HEK293 (cell line): ENCODE results near the gene STYXL1.

Source experiments
- GFI1B ChIP-seq: fragments of 450-650 bp; formaldehyde crosslinking; IDR thresholded peaks from 2 replicates; pipeline ENCODE4 v1.5.1; 2016; ENCODE audit warnings: missing biosample characterization, missing genetic modification characterization
- SALL2 ChIP-seq: fragments of 450-650 bp; formaldehyde crosslinking; IDR thresholded peaks from 2 replicates; pipeline ENCODE4 v1.5.0; 2017; ENCODE audit warnings: missing biosample characterization, mild to moderate bottlenecking, missing genetic modification characterization, borderline replicate concordance
- SCRT1 ChIP-seq: fragments of 450-650 bp; formaldehyde crosslinking; IDR thresholded peaks from 2 replicates; pipeline ENCODE4 v1.5.1; 2016; ENCODE audit warnings: missing biosample characterization, missing genetic modification characterization, borderline replicate concordance
- SP2 ChIP-seq: fragments of 450-650 bp; formaldehyde crosslinking; IDR thresholded peaks from 2 replicates; pipeline ENCODE4 v1.5.1; 2016; ENCODE audit warnings: missing biosample characterization, missing genetic modification characterization
- ZEB2 ChIP-seq: fragments of 450-650 bp; formaldehyde crosslinking; IDR thresholded peaks from 2 replicates; pipeline ENCODE4 v1.5.1; 2016; ENCODE audit warnings: missing biosample characterization, missing genetic modification characterization
- ZFHX2 ChIP-seq: fragments of 450-650 bp; formaldehyde crosslinking; conservative IDR thresholded peaks from 2 replicates; pipeline ENCODE4 v1.5.1; 2016; ENCODE audit warnings: missing biosample characterization, missing genetic modification characterization
- ZNF132 ChIP-seq: fragments of 450-650 bp; formaldehyde crosslinking; IDR thresholded peaks from 2 replicates; pipeline ENCODE4 v1.5.1; 2017; ENCODE audit warnings: missing biosample characterization, missing genetic modification characterization, borderline replicate concordance
- ZNF174 ChIP-seq: fragments of 450-650 bp; formaldehyde crosslinking; IDR thresholded peaks from 2 replicates; pipeline ENCODE4 v1.5.0; 2017; ENCODE audit warnings: missing biosample characterization, mild to moderate bottlenecking, missing genetic modification characterization
- ZNF211 ChIP-seq: fragments of 450-650 bp; formaldehyde crosslinking; IDR thresholded peaks from 2 replicates; pipeline ENCODE4 v1.5.1; 2016; ENCODE audit warnings: low read depth, missing biosample characterization, missing genetic modification characterization
- ZNF561 ChIP-seq: fragments of 450-650 bp; IDR thresholded peaks from 2 replicates; pipeline ENCODE4 v1.5.1; 2018; ENCODE audit warnings: missing biosample characterization, missing genetic modification characterization, borderline replicate concordance
- ZNF596 ChIP-seq: fragments of 450-650 bp; IDR thresholded peaks from 2 replicates; pipeline ENCODE4 v1.5.0; 2018; ENCODE audit warnings: missing biosample characterization, mild to moderate bottlenecking, missing genetic modification characterization, moderate library complexity
- ZNF610 ChIP-seq: fragments of 450-650 bp; formaldehyde crosslinking; IDR thresholded peaks from 2 replicates; pipeline ENCODE4 v1.5.1; 2016; ENCODE audit warnings: missing biosample characterization, missing genetic modification characterization, borderline replicate concordance
- ZNF629 ChIP-seq: fragments of 450-650 bp; formaldehyde crosslinking; IDR thresholded peaks from 2 replicates; pipeline ENCODE4 v1.5.1; 2017; ENCODE audit warnings: missing biosample characterization, missing genetic modification characterization
- ZNF701 ChIP-seq: fragments of 450-650 bp; formaldehyde crosslinking; IDR thresholded peaks from 2 replicates; pipeline ENCODE4 v1.5.1; 2016; ENCODE audit warnings: missing biosample characterization, missing genetic modification characterization
- ZNF791 ChIP-seq: fragments of 450-650 bp; formaldehyde crosslinking; IDR thresholded peaks from 2 replicates; pipeline ENCODE4 v1.5.1; 2016; ENCODE audit warnings: missing biosample characterization, missing genetic modification characterization
- ZSCAN16 ChIP-seq: fragments of 450-650 bp; formaldehyde crosslinking; IDR thresholded peaks from 2 replicates; pipeline ENCODE4 v1.5.1; 2016; ENCODE audit warnings: missing biosample characterization, missing genetic modification characterization
- ZSCAN30 ChIP-seq: fragments of 450-650 bp; IDR thresholded peaks from 2 replicates; pipeline ENCODE4 v1.5.1; 2018; ENCODE audit warnings: missing biosample characterization, mild to moderate bottlenecking, missing genetic modification characterization, moderate library complexity
- TF ChIP-seq, protein P1 (sequence below): fragments of 450-650 bp; formaldehyde crosslinking; IDR thresholded peaks from 2 replicates; pipeline ENCODE4 v1.5.0; 2017; ENCODE audit warnings: missing biosample characterization, missing genetic modification characterization, borderline replicate concordance
- TF ChIP-seq, protein P2 (sequence below): fragments of 450-650 bp; formaldehyde crosslinking; IDR thresholded peaks from 2 replicates; pipeline ENCODE4; 2016; ENCODE audit warnings: missing biosample characterization, missing genetic modification characterization
- TF ChIP-seq, protein P3 (sequence below): fragments of 450-650 bp; formaldehyde crosslinking; IDR thresholded peaks from 2 replicates; pipeline ENCODE4 v1.5.1; 2016; ENCODE audit warnings: missing biosample characterization, missing genetic modification characterization
- TF ChIP-seq, protein P4 (sequence below): fragments of 450-650 bp; formaldehyde crosslinking; IDR thresholded peaks from 2 replicates; pipeline ENCODE4 v1.5.1; 2016; ENCODE audit warnings: missing biosample characterization, missing genetic modification characterization
- TF ChIP-seq, protein P5 (sequence below): sonication (generic); formaldehyde crosslinking; IDR thresholded peaks from 2 replicates; pipeline ENCODE4 v1.8.1; 2022; ENCODE audit warnings: mild to moderate bottlenecking, moderate library complexity, missing genetic modification reagents
- TF ChIP-seq, protein P6 (sequence below): fragments of 450-650 bp; formaldehyde crosslinking; IDR thresholded peaks from 2 replicates; pipeline ENCODE4 v1.5.1; 2016; ENCODE audit warnings: missing biosample characterization, missing genetic modification characterization, low read depth
- TF ChIP-seq, protein P7 (sequence below): fragments of 450-650 bp; formaldehyde crosslinking; IDR thresholded peaks from 2 replicates; pipeline ENCODE4 v1.5.1; 2016; ENCODE audit warnings: missing biosample characterization, missing genetic modification characterization
- TF ChIP-seq, protein P8 (sequence below): fragments of 450-650 bp; formaldehyde crosslinking; IDR thresholded peaks from 2 replicates; pipeline ENCODE4 v1.5.1; 2017; ENCODE audit warnings: missing biosample characterization, missing genetic modification characterization

STYXL1 gene

DNA sequence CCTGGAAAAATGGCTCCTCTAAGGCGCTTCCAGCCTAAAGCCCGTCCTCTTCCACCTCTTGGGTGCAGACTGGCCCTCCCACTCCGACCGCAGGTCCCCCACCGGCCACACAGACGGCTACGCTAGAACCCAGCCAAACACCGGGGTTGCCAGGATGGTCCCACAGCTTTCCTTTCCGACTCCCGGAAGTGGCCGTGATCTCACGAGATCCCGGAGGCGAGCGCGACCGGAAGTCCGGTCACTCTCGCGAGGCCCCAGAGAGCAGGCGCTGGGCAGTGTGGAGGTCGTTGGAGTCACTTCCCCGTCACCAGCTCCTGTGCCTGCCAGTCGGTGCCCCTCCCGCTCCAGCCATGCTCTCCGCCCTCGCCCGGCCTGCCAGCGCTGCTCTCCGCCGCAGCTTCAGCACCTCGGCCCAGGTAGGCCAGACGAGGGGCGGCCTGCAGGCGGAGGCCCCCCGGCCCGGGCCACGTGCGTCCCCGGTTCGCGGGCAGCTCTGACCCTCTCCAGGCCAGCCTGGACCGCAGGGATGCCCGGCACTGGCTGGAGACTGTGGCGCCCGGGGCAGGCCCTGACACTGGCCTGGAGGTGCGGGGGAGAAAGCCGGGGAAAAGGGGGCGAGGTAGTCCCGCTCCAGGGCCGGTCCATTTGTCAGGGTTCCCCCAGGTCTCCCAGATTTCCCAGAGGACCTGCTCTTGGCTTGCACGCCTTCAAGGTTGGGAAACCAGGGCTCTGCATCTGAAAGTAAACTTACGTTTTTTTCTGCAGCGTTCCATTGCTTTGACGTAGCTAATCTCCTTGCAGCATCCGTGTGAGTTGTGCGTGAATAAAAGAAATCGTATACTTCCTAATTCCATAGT, at the start of gene STYXL1, which contains the start of gene MDH2 (continued):
- TF ChIP-seq, protein P1, sequence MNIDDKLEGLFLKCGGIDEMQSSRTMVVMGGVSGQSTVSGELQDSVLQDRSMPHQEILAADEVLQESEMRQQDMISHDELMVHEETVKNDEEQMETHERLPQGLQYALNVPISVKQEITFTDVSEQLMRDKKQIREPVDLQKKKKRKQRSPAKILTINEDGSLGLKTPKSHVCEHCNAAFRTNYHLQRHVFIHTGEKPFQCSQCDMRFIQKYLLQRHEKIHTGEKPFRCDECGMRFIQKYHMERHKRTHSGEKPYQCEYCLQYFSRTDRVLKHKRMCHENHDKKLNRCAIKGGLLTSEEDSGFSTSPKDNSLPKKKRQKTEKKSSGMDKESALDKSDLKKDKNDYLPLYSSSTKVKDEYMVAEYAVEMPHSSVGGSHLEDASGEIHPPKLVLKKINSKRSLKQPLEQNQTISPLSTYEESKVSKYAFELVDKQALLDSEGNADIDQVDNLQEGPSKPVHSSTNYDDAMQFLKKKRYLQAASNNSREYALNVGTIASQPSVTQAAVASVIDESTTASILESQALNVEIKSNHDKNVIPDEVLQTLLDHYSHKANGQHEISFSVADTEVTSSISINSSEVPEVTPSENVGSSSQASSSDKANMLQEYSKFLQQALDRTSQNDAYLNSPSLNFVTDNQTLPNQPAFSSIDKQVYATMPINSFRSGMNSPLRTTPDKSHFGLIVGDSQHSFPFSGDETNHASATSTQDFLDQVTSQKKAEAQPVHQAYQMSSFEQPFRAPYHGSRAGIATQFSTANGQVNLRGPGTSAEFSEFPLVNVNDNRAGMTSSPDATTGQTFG = no peak
- TF ChIP-seq ZNF791 (tag by site-specific recombination) = no peak
- TF ChIP-seq SALL2 (tag by site-specific recombination) = no peak
- TF ChIP-seq, protein P2, sequence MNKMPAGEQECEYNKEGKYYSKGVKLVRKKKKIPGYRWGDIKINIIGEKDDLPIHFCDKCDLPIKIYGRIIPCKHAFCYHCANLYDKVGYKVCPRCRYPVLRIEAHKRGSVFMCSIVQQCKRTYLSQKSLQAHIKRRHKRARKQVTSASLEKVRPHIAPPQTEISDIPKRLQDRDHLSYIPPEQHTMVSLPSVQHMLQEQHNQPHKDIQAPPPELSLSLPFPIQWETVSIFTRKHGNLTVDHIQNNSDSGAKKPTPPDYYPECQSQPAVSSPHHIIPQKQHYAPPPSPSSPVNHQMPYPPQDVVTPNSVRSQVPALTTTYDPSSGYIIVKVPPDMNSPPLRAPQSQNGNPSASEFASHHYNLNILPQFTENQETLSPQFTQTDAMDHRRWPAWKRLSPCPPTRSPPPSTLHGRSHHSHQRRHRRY (tag by site-specific recombination) = no peak
- no peak for TF ChIP-seq SCRT1
- TF ChIP-seq, protein P3, sequence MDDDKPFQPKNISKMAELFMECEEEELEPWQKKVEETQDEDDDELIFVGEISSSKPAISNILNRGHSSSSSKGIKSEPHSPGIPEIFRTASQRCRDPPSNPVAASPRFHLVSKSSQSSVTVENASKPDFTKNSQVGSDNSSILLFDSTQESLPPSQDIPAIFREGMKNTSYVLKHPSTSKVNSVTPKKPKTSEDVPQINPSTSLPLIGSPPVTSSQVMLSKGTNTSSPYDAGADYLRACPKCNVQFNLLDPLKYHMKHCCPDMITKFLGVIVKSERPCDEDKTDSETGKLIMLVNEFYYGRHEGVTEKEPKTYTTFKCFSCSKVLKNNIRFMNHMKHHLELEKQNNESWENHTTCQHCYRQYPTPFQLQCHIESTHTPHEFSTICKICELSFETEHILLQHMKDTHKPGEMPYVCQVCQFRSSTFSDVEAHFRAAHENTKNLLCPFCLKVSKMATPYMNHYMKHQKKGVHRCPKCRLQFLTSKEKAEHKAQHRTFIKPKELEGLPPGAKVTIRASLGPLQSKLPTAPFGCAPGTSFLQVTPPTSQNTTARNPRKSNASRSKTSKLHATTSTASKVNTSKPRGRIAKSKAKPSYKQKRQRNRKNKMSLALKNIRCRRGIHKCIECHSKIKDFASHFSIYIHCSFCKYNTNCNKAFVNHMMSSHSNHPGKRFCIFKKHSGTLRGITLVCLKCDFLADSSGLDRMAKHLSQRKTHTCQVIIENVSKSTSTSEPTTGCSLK (tag by site-specific recombination) = no peak
- TF ChIP-seq, protein P4, sequence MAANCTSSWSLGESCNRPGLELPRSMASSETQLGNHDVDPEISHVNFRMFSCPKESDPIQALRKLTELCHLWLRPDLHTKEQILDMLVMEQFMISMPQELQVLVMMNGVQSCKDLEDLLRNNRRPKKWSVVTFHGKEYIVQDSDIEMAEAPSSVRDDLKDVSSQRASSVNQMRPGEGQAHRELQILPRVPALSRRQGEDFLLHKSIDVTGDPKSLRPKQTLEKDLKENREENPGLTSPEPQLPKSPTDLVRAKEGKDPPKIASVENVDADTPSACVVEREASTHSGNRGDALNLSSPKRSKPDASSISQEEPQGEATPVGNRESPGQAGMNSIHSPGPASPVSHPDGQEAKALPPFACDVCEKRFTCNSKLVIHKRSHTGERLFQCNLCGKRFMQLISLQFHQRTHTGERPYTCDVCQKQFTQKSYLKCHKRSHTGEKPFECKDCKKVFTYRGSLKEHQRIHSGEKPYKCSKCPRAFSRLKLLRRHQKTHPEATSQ (tag by site-specific recombination) = no peak
- no peak for TF ChIP-seq GFI1B (tag by site-specific recombination)
- no peak for TF ChIP-seq ZNF132 (tag by site-specific recombination)
- TF ChIP-seq ZNF596 = no peak
- TF ChIP-seq, protein P5, sequence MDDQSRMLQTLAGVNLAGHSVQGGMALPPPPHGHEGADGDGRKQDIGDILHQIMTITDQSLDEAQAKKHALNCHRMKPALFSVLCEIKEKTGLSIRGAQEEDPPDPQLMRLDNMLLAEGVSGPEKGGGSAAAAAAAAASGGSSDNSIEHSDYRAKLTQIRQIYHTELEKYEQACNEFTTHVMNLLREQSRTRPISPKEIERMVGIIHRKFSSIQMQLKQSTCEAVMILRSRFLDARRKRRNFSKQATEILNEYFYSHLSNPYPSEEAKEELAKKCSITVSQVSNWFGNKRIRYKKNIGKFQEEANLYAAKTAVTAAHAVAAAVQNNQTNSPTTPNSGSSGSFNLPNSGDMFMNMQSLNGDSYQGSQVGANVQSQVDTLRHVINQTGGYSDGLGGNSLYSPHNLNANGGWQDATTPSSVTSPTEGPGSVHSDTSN (CRISPR knock-in tag) = 0 out of 2 replicates have a peak, but pooled peaks have one; percentile 15
- no peak for TF ChIP-seq ZNF610 (tag by site-specific recombination)
- TF ChIP-seq, protein P6, sequence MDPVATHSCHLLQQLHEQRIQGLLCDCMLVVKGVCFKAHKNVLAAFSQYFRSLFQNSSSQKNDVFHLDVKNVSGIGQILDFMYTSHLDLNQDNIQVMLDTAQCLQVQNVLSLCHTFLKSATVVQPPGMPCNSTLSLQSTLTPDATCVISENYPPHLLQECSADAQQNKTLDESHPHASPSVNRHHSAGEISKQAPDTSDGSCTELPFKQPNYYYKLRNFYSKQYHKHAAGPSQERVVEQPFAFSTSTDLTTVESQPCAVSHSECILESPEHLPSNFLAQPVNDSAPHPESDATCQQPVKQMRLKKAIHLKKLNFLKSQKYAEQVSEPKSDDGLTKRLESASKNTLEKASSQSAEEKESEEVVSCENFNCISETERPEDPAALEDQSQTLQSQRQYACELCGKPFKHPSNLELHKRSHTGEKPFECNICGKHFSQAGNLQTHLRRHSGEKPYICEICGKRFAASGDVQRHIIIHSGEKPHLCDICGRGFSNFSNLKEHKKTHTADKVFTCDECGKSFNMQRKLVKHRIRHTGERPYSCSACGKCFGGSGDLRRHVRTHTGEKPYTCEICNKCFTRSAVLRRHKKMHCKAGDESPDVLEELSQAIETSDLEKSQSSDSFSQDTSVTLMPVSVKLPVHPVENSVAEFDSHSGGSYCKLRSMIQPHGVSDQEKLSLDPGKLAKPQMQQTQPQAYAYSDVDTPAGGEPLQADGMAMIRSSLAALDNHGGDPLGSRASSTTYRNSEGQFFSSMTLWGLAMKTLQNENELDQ = no peak
- TF ChIP-seq SP2 (tag by site-specific recombination) = peak; percentile 87
- TF ChIP-seq ZNF211 (tag by site-specific recombination) = no peak
- TF ChIP-seq ZFHX2 (tag by site-specific recombination) = peak; percentile 29; the same call in 1 of the 2 replicates
- TF ChIP-seq, protein P7, sequence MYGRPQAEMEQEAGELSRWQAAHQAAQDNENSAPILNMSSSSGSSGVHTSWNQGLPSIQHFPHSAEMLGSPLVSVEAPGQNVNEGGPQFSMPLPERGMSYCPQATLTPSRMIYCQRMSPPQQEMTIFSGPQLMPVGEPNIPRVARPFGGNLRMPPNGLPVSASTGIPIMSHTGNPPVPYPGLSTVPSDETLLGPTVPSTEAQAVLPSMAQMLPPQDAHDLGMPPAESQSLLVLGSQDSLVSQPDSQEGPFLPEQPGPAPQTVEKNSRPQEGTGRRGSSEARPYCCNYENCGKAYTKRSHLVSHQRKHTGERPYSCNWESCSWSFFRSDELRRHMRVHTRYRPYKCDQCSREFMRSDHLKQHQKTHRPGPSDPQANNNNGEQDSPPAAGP (tag by site-specific recombination) = peak; percentile 62
- no peak for TF ChIP-seq ZEB2 (tag by site-specific recombination)
- TF ChIP-seq ZSCAN30 (tag by site-specific recombination) = no peak
- TF ChIP-seq ZNF701 (tag by site-specific recombination) = no peak
- TF ChIP-seq ZNF561 (tag by site-specific recombination) = no peak
- 0 out of 2 replicates have a peak, but pooled peaks have one; percentile 50 for TF ChIP-seq ZNF629
- TF ChIP-seq, protein P8, sequence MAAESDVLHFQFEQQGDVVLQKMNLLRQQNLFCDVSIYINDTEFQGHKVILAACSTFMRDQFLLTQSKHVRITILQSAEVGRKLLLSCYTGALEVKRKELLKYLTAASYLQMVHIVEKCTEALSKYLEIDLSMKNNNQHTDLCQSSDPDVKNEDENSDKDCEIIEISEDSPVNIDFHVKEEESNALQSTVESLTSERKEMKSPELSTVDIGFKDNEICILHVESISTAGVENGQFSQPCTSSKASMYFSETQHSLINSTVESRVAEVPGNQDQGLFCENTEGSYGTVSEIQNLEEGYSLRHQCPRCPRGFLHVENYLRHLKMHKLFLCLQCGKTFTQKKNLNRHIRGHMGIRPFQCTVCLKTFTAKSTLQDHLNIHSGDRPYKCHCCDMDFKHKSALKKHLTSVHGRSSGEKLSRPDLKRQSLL (tag by site-specific recombination) = no peak
- TF ChIP-seq ZNF174 = no peak
- TF ChIP-seq ZSCAN16 (tag by site-specific recombination) = no peak
